Measurements from ENCODE around the gene TMPRSS4.

Gene TMPRSS4

GRCh38 chr11:118109231-118109630, 32.4 kb downstream of the TMPRSS4 start:
- DNase-seq: no peak

- DNase-seq: no peak
These were observed 34.3 kb downstream of the TMPRSS4 start for GRCh38 chr11:118111019-118111743.

- no peak for DNase-seq
These were observed 34.8 kb downstream of the TMPRSS4 start for GRCh38 chr11:118111744-118112035.

GRCh38 chr11:118112711-118113430, 36.0 kb downstream of the TMPRSS4 start:
- DNase-seq: no peak

- no peak for DNase-seq
These were observed 37.4 kb downstream of the TMPRSS4 start for GRCh38 chr11:118114266-118114665.

GRCh38 chr11:118115048-118115447, 38.2 kb downstream of the TMPRSS4 start:
- no peak for DNase-seq

- DNase-seq: no peak
These were observed 41.1 kb downstream of the TMPRSS4 start for GRCh38 chr11:118117790-118118601.

- no peak for DNase-seq
These were observed 43.9 kb downstream of the TMPRSS4 start for GRCh38 chr11:118120793-118121192.

- no peak for DNase-seq
These were observed 48.2 kb downstream of the TMPRSS4 start for GRCh38 chr11:118124929-118125535.

GRCh38 chr11:118126082-118126838, 49.4 kb downstream of the TMPRSS4 start:
- no peak for DNase-seq

- DNase-seq: no peak
These were observed 51.4 kb downstream of the TMPRSS4 start for GRCh38 chr11:118128310-118128709.

GRCh38 chr11:118128721-118129470, 52.0 kb downstream of the TMPRSS4 start:
- no peak for DNase-seq

- DNase-seq: no peak
These were observed 52.7 kb downstream of the TMPRSS4 start for GRCh38 chr11:118129471-118130172.

GRCh38 chr11:118132385-118133151, 55.7 kb downstream of the TMPRSS4 start:
- DNase-seq: no peak

GRCh38 chr11:118133816-118134215, 56.9 kb downstream of the TMPRSS4 start:
- DNase-seq: no peak

GRCh38 chr11:118135051-118135795, 58.3 kb downstream of the TMPRSS4 start:
- DNase-seq: no peak

GRCh38 chr11:118135796-118136165, 58.9 kb downstream of the TMPRSS4 start:
- DNase-seq: no peak

- DNase-seq: no peak
These were observed 59.5 kb downstream of the TMPRSS4 start for GRCh38 chr11:118136341-118136740.

- no peak for DNase-seq
These were observed 59.9 kb downstream of the TMPRSS4 start for GRCh38 chr11:118136801-118137200.

Data from activated CD4-positive, CD25-positive, alpha-beta regulatory T cell treated with anti-CD3 and anti-CD28 coated beads, Interleukin-2, amount 50 U/mL, for 72 hours (primary cell).